SKM-1 (cell line): ENCODE measurements around the gene DNAI2.

ENCODE experiments used
- DNase-seq: peaks from one replicate; lab custom pipeline; 2025; ENCODE audit not compliant: unreplicated experiment; lab: John Stamatoyannopoulos, UW

DNAI2 gene

DNA sequence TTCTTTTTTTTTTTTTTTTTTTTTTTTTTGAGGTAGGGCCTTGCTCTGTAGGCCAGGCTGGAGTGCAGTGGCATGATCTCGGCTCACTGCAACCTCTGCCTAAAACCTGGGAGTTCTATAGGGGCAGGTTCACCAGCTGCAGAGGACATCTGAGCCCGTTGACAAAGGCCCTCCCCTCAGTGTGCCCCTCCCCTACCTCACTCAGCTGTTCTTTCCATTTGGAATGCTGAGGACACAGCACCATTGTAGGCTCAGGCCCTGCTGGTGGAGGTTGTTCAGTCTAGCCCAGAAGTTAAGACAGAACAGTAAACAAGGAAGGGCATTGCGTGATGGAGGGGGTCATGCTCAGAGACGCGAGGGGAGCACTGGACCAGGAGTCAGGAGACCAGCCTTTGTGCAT lies 30.1 kb downstream of the DNAI2 start:
- no peak for DNase-seq

DNA sequence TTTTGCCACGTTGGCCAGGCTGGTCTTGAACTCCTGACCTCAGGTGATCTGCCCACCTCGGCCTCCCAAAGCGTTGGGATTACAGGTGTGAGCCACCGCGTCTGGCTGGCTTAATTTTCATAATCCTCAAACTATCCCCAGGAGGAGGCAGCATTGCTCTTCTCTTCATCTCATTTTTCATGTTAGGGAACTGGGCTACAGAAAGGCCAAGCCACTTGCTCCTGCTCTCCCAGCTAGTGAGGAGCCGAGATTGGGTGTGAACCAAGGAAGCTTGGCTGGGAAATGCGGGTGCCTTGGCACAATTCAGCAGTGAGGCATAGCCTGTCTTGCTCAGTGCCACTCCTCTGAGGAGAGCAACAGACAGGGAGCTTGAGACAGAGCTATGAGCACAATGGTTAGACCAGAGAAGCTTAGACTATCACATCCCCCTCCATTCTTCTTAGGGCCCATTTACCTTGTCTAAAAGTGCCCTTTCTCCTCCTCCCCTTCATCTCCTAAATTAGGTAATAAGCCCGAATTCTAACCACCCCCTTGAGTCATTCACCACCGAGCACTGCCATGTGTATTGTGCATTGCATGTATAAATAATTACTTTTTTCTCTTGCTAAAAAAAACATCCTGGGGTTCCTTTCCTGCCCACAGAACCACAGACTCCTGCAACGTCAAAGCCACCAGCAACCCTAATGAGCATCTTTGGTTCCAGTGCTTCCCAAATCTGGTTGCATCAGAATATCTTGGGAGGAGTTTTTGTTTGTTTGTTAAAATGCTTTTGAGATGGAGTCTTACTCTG lies 32.0 kb downstream of the DNAI2 start:
- DNase-seq, result no peak

DNA sequence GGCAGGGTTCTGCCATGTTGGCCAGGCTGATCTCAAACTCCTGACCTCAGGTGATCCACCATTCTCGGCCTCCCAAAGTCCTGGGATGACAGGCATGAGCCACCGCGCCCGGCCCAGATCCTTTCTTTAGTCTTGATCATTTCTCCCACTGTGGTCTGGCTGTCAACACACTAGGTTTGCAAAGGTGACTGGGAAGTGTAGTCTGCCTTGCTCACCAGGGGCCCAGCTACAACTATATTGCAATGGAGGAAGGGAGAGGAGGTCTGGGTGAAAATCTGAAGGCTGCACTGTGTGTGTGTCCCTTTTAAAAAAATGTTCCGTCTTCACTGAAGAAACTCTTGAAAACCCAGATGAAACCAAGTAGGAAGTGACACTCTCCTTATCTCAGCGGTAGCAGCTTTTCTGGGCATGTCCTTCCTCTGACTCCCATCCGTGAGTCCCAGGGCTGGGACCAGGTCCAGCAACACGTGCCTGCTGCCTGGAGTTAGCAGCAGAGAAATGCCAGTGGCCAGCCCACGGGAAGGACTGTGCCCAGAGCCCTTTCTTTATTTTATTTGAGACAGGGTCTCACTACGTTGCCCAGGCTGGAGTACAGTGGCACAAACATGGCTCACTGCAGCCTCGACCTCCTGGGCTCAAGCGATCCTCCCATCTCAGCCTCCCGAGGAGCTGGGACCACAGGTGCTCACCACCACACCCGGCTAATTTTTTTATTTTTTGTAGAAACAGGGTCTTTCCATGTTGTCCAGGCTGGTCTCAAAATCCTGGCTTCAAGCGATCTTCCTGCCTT lies 34.1 kb downstream of the DNAI2 start:
- no peak for DNase-seq

DNA sequence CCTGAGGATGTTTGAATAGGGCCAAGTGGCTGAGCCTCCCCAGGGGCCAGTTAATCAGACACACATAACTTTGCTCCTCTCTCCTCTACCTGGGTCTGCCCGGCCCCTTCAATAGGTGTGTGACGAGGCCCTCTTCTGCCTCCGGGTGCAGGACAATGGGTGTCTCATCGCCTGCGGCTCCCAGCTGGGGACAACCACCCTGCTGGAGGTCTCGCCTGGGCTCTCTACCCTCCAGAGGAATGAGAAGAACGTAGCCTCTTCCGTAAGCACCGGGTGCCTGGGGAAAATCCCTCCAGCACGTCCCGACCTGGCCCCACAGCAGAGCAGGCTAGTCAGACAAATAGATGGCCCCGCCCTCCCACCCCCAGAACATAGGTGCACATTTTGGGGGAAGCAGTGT lies 35.9 kb downstream of the DNAI2 start:
- no peak for DNase-seq

DNA sequence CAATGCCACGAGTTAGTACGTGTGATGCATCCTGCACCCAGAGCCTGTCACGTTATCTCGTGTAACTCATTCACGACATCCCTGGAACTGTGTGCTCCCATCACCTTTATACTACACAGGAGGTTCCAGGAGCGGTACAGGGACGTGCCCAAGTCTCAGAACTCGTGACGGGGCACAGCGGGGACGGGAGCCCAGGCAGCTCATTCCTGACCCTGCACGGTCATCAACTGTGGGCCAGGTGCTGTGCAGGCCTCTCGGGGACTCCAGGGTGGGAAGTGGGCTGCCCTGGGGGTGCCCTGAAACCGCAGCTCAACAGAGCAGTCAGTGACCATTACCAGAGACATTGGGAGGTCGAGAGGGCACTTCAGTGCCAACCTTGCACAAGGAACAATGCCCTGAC lies 40.8 kb downstream of the DNAI2 start:
- no peak for DNase-seq

DNA sequence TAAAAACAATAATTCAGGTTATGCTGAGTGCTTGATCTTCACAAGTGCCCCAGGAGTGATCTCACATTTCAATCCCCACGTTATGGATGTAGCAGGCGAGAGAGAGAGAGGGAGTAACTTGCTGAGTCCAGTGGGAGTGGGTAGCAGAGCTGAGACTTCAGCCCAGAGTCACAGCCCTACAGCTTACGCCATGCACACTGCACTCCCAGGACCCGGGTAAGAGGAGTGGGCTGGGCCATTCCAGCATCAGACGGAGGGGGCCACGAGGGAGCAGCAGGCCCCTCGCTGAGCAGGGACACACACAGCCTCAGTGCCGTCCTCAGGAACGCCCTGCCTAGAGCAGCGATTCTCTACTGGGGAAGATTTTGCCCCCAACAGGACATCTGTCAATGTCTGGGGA lies 42.2 kb downstream of the DNAI2 start:
- no peak for DNase-seq

DNA sequence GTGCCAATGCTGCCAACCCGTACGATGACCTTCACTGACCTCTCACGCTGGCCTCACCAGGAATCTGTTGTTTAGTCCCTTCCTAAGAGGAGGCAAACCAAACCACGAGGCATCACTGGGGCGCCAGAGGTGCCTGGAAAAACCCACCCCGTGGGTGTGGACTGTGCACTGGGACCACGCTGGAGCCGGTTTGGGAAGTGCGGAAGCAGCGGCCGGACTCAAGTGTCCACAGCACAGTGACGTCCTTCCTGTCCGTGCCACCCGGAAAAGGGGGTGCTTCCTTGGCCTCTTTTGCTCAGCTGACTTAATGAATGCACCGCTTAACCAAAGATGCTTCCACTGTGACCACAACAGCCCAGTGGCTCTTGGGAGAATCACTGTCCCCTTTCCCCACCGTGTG lies 43.0 kb downstream of the DNAI2 start:
- no peak for DNase-seq

DNA sequence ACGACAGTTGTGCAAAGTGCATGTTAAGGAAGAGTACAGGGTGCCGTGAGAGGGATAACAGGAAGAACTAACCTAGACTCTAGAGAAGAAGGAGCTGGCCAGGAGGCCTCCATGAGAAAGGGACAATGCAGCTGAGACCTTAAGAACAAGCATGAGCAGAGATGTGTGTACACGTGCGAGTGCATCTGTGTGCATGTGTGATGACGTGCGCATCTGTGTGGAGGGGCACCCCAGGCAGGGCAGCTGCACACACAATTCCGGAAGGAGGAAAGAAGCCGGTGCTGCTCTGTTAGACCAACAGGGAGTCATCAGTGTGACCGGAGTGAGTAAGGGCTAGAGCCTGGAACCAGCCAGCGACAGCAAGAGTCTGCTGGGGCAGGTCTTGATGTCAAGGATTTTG lies 44.4 kb downstream of the DNAI2 start:
- DNase-seq, result no peak

DNA sequence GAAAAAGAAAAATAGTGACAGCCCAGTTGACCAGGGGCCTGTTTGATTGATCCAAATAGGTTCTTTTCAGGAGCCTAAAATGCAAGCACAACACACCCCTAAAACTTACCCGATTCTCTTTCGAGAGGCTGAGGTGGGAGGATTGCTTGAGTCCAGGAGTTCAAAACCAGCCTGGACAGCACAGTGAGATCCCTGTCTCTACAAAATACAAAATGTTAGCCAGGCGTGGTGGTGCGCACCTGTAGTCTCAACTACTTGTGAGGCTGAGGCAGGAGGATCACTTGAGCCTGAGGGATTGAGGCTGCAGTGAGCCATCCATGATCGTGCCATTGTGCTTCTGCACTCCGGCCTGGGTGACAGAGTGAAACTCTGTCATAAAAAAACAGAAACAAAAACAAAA lies 50.5 kb downstream of the DNAI2 start:
- no peak for DNase-seq

DNA sequence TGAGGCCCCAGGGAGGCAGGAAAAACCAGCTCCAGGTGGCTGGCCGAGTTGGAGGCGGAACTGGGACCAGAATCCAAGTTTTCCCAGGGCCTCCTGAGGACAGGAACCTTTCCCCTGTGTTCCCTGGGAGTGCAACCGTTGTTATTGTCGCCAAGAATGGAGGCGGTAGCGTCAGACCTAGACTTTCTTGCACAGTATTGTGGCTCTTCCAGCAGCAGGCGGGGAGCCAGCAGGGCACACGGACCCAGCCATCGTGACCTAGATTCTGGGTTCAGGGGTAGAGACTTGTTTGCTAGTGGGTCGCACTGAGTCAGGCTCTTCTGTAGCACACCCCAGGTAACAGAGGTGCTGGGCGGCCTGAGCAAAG lies 51.3 kb downstream of the DNAI2 start:
- no peak for DNase-seq

DNA sequence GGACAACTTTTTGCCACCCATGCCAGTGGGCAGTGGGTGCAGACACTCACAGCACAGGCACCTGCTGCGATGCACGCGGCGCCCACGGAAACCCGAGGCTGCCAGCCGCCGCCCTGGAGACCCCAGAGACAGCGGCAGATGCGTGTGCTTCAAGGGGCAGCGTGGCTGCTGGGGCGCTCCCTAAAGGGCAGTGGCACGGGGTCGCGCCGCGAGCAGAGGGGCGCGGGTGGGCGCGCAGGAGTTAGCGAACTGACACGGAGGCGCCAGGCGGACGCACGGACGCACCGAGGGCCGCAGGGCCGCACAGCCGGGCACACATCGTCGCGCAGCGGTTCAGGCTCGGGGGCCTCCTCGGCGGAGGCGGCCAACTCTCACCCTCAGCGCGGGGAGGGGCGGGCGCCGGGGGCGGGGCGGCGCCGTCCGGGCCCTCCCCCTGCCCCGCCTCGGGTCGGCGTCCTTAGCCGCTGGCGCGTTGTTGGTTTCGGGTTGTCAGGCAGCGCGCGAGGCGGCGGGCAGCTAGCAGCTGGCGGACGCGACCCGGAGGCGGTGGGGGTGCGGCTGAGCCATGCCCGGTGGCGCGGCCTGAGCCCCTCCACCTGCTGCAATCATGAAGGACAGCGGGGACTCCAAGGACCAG lies 51.8 kb downstream of the DNAI2 start, which contains the start of gene KIF19:
Gene KIF19 (plus strand): TSS at position 484 of the 637 bp plus-strand sequence. CDS start 124 bp downstream, at position 608.
- no peak for DNase-seq

DNA sequence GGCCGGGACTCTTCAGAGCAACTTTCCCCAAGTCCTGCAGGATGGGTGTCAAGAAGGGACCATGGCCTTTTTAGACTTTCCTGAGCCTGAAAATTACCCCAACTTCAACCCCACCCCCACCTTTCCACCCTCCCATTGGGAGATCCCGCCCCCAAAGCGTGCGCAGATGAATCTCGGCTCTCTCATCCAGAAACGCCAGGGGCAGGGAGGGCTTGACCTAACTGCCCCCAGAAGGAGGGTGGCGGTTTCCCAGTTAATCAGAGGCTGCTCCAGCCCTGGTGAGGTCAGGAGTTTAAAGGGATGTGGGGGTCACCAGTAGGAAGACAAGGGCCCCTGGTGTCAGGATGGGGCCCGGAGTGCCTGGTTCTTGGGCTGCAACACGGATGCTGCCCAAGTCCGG lies 52.5 kb downstream of the DNAI2 start:
- DNase-seq, result no peak

DNA sequence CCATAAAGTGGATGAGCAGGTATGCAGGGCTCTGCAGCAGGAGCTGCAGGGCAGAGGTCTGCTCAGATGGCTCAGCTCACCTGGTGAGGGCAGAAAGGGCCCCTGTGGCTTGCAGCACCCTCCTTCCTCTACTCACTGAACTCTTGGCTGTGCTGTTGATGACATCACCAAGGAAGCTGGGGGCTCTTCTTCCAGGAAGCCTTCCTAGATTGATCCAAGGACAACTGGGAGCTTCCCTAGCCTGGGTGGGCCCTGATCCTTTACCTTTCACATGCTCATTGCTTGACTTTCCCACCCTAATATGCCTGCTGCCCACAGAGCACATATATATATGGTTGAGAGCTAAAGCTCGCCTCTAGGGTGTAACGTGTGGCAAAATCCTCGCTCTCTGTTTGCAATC lies 54.5 kb downstream of the DNAI2 start:
- DNase-seq, result no peak

DNA sequence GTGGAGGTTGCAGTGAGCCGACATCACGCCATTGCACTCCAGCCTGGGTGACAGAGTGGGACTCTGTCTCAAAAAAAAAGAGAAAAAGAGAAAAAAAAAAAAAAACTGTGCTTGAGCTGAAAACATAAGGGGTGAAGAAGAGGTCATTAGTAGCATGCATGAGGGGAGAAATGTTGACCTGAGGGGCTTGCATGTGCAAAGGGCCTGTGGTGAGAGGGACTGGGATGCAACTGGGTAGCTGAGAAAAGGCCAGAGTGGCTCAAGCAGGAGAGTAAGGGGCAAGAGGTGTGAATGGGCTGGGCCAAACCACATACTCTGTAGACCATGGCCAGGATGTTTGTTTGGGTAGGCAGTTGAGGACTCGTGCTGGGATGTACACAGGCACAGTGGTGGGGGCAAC lies 55.3 kb downstream of the DNAI2 start:
- no peak for DNase-seq

DNA sequence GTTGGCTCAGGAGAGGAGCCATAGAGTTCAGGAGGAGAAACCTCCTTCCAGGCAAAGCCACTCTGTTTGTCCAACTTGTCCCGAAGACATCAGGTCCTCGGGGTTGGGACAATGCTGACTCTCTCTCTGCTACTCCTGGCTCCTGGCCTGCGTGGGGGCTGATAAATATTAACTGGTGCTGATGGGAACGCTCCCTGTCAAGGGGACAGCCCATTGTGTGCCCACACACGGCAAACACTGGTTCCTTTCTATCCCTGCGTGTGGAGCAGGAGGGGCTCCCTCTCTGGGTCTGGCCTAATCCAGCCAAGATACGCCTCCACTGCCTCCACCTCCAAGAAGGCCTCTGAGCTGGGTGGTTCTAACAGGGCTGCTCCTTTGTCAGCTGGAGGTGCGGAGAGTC lies 56.4 kb downstream of the DNAI2 start:
- no peak for DNase-seq

DNA sequence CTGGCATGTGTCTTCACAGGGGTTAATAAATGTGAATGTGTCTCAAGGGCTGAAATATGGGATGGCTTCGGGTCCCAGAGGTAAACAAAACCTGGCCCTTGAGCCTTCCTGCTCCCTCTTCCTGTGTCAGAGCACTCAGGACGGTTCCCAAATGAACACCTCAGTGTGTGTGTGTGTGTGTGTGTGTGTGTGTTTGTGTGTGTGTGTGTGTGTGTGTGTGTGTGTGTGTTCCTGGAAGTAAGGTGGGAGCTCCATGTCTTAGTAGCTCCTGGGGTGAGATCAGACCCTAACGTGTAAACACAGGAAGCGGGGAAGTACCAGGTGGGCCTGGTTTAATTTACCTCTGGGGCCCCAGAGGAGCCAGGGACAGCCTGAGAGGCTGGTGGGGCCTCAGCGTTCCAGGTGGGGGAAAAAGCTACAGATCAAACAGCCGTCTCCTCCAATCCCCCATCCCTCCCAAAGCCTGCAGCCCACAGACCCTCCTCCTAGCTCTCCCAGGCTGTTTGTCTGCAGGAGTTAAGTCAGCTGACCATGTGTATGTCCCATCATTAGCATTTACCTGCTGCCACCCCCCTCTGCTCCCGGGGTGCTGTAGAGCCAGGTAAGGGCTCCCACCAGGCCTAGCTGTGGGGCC lies 58.1 kb downstream of the DNAI2 start:
- no peak for DNase-seq

DNA sequence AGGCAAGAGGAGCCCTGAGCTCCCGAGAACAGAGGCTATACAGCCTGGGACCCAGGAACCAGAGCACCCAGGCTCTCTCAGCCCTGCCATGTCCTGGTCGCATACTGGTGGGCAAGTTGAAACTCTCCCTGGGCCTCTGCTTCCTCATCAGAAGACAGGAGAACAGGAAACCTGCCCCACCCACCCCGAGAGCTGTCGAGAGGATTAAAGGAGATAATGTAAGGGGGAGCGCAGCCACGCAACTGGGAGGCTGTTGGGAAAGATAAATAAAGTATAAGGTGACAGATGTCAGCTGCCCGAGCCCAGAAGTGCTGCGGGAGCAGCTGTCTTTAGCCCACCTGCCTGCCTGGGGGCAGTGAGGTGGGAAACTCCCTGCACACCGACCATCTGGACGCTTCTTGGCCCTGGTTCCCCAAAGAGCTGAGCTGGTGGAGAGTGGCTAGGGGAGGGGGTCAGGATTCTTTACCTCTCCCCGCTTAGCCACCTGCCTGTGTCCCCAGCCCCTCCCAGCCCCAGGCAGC lies 58.8 kb downstream of the DNAI2 start:
- DNase-seq, result no peak

DNA sequence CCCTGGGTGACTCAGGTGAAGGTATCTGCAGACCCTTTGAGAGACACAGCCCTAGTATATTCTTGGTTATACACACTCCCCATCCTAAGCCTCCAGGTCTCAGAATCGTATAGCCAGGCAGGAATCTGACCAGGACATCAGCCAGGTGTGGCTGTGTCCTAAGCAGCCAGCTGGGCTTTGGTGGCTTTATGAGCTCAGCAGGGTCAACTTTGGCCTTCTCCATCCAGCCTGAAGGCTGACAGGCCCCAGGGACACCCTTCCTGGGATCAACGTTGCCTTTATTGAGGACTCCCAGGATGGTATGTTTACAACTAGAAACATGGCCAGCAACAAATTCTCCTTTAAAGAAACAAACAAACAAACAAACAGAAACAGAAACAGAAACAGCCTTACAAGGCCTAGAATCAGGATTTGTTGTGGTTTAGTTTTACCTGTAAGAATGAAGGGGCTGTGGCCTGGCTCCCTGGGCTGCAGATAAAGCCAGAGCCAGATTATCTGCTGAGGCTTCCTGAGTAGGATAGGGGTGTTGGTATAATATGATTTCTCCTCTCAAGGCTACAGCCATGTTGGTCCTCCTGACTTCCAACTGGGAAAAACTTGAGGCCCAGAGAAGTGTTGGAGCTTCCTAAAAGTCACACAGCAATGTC lies 60.5 kb downstream of the DNAI2 start:
- DNase-seq, result no peak

DNA sequence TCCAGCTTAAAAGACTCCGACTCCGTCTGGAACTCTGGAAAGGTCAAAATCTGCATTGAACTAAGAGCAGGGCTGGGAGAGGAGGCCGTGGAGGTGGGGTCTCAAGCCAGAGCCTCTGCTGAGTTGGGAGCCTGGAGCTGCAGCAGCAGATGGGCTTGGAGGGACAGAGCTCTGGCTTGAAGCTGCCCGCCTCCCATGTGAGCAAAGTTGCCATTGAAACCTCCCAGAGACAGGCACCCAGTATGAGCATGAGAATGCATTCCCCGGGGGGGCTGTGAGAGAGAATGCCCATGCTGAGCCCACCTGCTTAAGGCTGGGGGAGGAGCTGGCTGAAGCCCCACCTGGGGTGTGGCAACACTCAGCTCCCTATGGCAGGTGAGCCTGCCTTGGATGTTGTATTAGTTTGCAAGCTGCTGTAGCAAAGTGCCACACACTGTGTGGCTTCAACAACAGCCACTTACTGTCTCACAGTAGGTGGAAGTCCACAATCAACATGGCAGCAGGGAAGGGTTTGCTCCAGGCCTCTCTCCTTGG lies 61.6 kb downstream of the DNAI2 start:
- DNase-seq, result no peak

DNA sequence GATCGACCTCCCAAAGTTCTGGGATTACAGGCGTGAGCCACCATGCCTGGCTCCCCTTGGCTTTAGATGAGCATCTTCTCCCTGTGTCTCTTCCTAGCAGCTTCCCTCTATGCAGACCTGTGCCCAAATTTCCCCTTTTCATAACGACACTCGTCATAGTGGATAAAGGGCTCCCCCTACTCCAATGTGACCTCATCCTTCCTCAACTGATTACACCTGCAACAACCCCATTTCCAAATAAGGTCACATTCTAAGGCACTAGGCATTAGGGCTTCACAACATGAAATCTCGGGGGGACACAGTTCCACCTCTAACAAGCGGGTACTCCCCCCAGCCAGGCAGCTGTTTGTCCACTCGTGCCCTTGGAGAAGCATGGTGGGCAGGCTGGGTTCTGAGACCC lies 62.3 kb downstream of the DNAI2 start:
- no peak for DNase-seq
